ENCODE results near the gene ALKBH5.

Gene ALKBH5

DNA sequence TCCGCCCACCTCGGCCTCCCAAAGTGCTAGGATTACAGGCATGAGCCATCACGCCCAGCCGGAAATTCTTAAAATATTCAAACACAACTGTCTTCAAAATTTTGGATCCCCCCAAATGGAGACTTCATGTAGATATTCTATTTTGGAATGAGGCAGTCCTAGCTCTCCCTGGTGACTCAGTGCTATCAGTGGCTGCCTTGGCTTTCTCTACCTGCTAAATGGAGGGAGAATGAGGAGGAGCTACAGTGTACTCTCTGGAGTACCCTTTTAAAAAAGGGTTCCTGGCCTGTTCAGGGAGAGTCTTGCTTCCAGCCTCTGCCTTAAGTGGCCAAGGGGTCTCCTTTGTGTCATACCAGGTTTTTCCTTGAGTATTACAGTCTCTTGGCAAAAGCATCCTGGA is 10.8 kb downstream of the ALKBH5 start:
- Histone ChIP-seq H3K4me3 (ENCODE audit: insufficient read length, low read depth) (no peak overlapping the region), H3K9me3 (ENCODE audit: insufficient read depth, low read length) (no peaks in the 10 kb centered on the region), H3K4me1 (ENCODE audit: insufficient read depth, insufficient read length) (peaks cover 2% of the 10 kb centered on the region), H3K27me3 (ENCODE audit: insufficient read depth, insufficient read length) (no peaks in the 10 kb centered on the region), H3K9ac (ENCODE audit: insufficient read length, low read depth) (no peak overlapping the region), H3K36me3 (ENCODE audit: insufficient read depth, insufficient read length, low read length) (peaks cover 78% of the 10 kb centered on the region)
- TF ChIP-seq YY1 (IDR thresholded peaks at IDR 0.05; ENCODE audit: insufficient read depth, insufficient read length), result no peak
- no peak for TF ChIP-seq ZNF274 (IDR thresholded peaks at IDR 0.05; ENCODE audit: low read depth, low read length)
- no peak for TF ChIP-seq SUZ12 (IDR thresholded peaks at IDR 0.05; ENCODE audit: extremely low read depth, insufficient read depth, insufficient read length)
- no peak for DNase-seq (ENCODE audit: low read depth, low spot score)

DNA sequence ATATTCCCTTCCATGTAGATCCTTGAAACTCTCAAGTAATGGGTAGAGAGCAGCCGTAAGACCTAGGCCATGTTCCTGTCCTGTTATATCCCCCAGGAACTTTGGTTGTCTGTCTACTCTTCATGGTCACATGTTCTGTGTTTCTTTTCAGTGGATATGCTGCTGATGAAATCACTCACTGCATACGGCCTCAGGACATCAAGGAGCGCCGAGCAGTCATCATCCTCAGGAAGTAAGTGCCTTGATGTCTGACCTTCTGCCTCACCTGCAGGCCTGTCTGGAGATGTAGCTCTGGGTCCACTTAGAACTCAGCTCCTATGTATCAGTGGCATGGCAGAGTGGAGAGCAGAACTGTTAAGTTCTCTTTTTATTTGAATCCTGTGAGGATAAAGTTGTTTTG is 11.2 kb downstream of the ALKBH5 start:
- Histone ChIP-seq H3K4me1 (ENCODE audit: insufficient read depth, insufficient read length) (peaks cover 2% of the 10 kb centered on the region), H3K9ac (ENCODE audit: insufficient read length, low read depth) (no peak overlapping the region), H3K36me3 (ENCODE audit: insufficient read depth, insufficient read length, low read length) (peaks cover 79% of the 10 kb centered on the region), H3K9me3 (ENCODE audit: insufficient read depth, low read length) (no peaks in the 10 kb centered on the region), H3K27me3 (ENCODE audit: insufficient read depth, insufficient read length) (no peaks in the 10 kb centered on the region), H3K4me3 (ENCODE audit: insufficient read length, low read depth) (no peak overlapping the region)
- TF ChIP-seq YY1 (IDR thresholded peaks at IDR 0.05; ENCODE audit: insufficient read depth, insufficient read length), result no peak
- TF ChIP-seq ZNF274 (IDR thresholded peaks at IDR 0.05; ENCODE audit: low read depth, low read length), result no peak
- TF ChIP-seq SUZ12 (IDR thresholded peaks at IDR 0.05; ENCODE audit: extremely low read depth, insufficient read depth, insufficient read length), result no peak
- no peak for DNase-seq (ENCODE audit: low read depth, low spot score)

DNA sequence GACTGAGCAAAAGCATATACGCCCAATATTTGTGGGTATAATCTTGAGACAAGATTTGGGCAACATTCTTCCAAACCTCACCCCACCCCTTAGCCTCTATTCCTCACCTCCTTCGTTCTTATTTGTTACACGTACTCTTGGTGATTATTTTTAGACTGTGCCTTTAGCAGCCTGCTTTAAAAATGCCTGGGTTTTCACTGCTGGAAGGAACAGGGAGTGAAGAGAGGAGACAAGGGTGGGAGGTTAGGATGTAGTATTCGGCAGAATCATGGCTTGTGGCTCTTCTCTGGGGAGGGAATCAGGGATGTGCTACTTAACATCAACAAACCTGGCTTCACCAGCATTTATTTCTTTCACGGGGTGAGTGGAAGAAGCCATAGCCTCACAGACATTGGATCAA is 11.6 kb downstream of the ALKBH5 start:
- H3K36me3 ChIP-seq (ENCODE audit: insufficient read depth, insufficient read length, low read length), result peaks cover 76% of the 10 kb centered on the region

DNA sequence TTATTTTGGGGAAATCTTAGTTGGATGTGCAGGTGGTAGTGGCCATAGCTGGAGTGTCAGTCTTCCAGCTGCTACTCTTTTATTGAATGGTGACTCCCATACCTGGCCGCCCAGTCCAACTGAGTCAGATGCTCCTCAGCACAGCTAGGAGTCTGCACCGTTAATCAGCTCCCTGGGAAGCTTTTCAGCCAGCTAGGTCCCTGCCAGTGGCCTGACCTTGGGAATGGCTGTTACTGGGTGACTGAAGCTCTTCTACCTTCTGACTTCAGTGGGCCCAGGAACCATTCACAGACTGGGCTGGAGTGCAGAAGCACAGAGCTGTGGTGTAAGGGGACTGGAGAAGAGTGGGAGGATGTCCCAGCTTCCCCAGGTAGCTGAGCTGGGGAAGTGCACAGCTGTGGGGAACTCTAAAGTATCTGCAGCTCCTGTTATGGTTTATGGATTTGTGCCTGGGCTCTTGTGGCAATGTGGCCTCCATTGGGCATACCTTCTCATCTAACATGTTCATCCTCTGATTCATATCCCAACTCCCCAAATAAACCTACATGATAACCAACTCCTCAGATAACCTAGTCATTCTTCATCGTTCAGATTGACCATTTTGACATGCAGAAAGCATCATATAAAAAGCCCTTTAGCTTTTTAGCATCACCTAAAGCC is 14.0 kb downstream of the ALKBH5 start:
- DNase-seq (ENCODE audit: low read depth, low spot score), result no peak
- peaks cover 74% of the 10 kb centered on the region for H3K36me3 ChIP-seq (ENCODE audit: insufficient read depth, insufficient read length, low read length)
- no peak overlapping the region for H3K9ac ChIP-seq (ENCODE audit: insufficient read length, low read depth)
- no peak for TF ChIP-seq ZNF274 (IDR thresholded peaks at IDR 0.05; ENCODE audit: low read depth, low read length)
- no peak for TF ChIP-seq SUZ12 (IDR thresholded peaks at IDR 0.05; ENCODE audit: extremely low read depth, insufficient read depth, insufficient read length)
- TF ChIP-seq YY1 (IDR thresholded peaks at IDR 0.05; ENCODE audit: insufficient read depth, insufficient read length), result no peak
- H3K27me3 ChIP-seq (ENCODE audit: insufficient read depth, insufficient read length), result no peaks in the 10 kb centered on the region
- H3K9me3 ChIP-seq (ENCODE audit: insufficient read depth, low read length), result no peaks in the 10 kb centered on the region
- H3K4me3 ChIP-seq (ENCODE audit: insufficient read length, low read depth), result no peak overlapping the region
- peaks cover 4% of the 10 kb centered on the region for H3K4me1 ChIP-seq (ENCODE audit: insufficient read depth, insufficient read length)

More for the DNA sequence above, 11.6 kb downstream of the ALKBH5 start:
- Histone ChIP-seq H3K4me3 (ENCODE audit: insufficient read length, low read depth) (no peak overlapping the region), H3K27me3 (ENCODE audit: insufficient read depth, insufficient read length) (no peaks in the 10 kb centered on the region), H3K9me3 (ENCODE audit: insufficient read depth, low read length) (no peaks in the 10 kb centered on the region), H3K9ac (ENCODE audit: insufficient read length, low read depth) (no peak overlapping the region), H3K4me1 (ENCODE audit: insufficient read depth, insufficient read length) (peaks cover 2% of the 10 kb centered on the region)
- no peak for TF ChIP-seq YY1 (IDR thresholded peaks at IDR 0.05; ENCODE audit: insufficient read depth, insufficient read length)
- TF ChIP-seq ZNF274 (IDR thresholded peaks at IDR 0.05; ENCODE audit: low read depth, low read length), result no peak
- TF ChIP-seq SUZ12 (IDR thresholded peaks at IDR 0.05; ENCODE audit: extremely low read depth, insufficient read depth, insufficient read length), result no peak
- DNase-seq (ENCODE audit: low read depth, low spot score), result no peak

DNA sequence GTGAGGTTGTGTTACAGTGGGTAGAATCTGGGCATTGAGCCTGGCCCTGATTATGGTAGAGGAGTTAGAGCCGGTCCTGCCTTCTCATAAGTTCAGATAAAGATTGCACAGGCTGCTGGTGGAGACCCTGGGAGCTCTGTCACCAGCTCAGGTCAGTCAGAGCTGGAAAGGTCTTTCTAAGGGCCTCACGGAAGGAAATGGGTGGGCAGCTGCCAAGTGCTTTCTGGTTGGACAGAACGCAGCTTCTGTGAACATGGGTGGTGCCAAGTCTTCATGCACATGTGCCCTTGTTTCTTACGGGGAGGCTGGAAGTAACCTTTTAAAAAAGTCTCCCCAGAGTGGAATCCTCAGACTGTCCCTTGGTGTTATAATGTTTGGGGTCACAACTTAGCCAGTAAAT is 14.9 kb downstream of the ALKBH5 start:
- peaks cover 75% of the 10 kb centered on the region for H3K36me3 ChIP-seq (ENCODE audit: insufficient read depth, insufficient read length, low read length)
- no peaks in the 10 kb centered on the region for H3K27me3 ChIP-seq (ENCODE audit: insufficient read depth, insufficient read length)
- H3K4me1 ChIP-seq (ENCODE audit: insufficient read depth, insufficient read length), result peaks cover 7% of the 10 kb centered on the region
- no peaks in the 10 kb centered on the region for H3K9me3 ChIP-seq (ENCODE audit: insufficient read depth, low read length)
- no peak overlapping the region for H3K9ac ChIP-seq (ENCODE audit: insufficient read length, low read depth)
- H3K4me3 ChIP-seq (ENCODE audit: insufficient read length, low read depth), result no peak overlapping the region
- TF ChIP-seq SUZ12 (IDR thresholded peaks at IDR 0.05; ENCODE audit: extremely low read depth, insufficient read depth, insufficient read length), result no peak
- no peak for TF ChIP-seq YY1 (IDR thresholded peaks at IDR 0.05; ENCODE audit: insufficient read depth, insufficient read length)
- DNase-seq (ENCODE audit: low read depth, low spot score), result no peak

DNA sequence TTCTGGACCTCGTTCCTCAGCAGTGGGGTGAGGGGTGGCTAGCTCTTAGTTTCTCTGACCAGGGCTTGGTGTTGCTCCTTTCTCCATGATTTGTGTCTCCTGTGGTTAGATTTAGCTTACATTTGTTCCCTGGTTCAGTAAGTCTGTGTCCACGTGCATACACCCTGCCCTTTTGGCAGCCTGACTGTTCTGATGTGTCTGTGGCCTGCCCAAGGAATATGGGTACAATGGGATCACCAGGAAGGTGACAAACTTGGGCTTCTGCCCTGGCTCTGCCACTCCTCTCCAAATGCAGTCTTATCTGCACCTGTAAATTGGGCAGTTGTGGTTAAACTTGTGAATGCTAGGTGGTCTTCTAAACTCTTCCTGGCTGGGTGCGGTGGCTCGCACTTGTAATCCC is 17.5 kb downstream of the ALKBH5 start:
- no peak for DNase-seq (ENCODE audit: low read depth, low spot score)
- no peak for TF ChIP-seq SUZ12 (IDR thresholded peaks at IDR 0.05; ENCODE audit: extremely low read depth, insufficient read depth, insufficient read length)
- no peak for TF ChIP-seq YY1 (IDR thresholded peaks at IDR 0.05; ENCODE audit: insufficient read depth, insufficient read length)
- no peak for TF ChIP-seq ZNF274 (IDR thresholded peaks at IDR 0.05; ENCODE audit: low read depth, low read length)
- Histone ChIP-seq H3K4me3 (ENCODE audit: insufficient read length, low read depth) (no peak overlapping the region), H3K36me3 (ENCODE audit: insufficient read depth, insufficient read length, low read length) (peaks cover 75% of the 10 kb centered on the region), H3K27me3 (ENCODE audit: insufficient read depth, insufficient read length) (no peaks in the 10 kb centered on the region), H3K9me3 (ENCODE audit: insufficient read depth, low read length) (no peaks in the 10 kb centered on the region), H3K4me1 (ENCODE audit: insufficient read depth, insufficient read length) (peaks cover 8% of the 10 kb centered on the region), H3K9ac (ENCODE audit: insufficient read length, low read depth) (no peak overlapping the region)

DNA sequence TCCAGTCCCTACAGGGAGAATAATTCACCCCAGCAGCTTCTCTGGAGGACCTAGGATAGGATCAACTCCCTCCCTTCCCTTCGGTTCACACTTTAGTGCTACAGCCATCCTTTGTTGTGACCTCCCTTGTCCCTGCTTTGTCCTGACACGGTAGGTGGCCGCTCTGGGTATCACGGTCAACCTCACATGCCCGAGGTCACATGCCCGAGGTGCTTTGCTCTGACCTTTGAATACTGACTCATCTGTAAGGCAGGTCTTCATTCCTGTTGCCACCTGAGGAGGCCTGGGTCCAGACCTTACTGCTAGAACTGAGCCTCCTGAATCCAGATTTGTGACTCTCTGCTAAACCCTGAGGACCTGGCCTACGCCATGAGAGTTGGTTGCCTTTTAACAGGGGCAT is 19.7 kb downstream of the ALKBH5 start:
- no peak for DNase-seq (ENCODE audit: low read depth, low spot score)
- TF ChIP-seq SUZ12 (IDR thresholded peaks at IDR 0.05; ENCODE audit: extremely low read depth, insufficient read depth, insufficient read length), result no peak
- no peak overlapping the region for H3K4me3 ChIP-seq (ENCODE audit: insufficient read length, low read depth)
- no peaks in the 10 kb centered on the region for H3K27me3 ChIP-seq (ENCODE audit: insufficient read depth, insufficient read length)
- H3K36me3 ChIP-seq (ENCODE audit: insufficient read depth, insufficient read length, low read length), result peaks cover 72% of the 10 kb centered on the region
- H3K4me1 ChIP-seq (ENCODE audit: insufficient read depth, insufficient read length), result peaks cover 8% of the 10 kb centered on the region
- no peak overlapping the region for H3K9ac ChIP-seq (ENCODE audit: insufficient read length, low read depth)
- no peaks in the 10 kb centered on the region for H3K9me3 ChIP-seq (ENCODE audit: insufficient read depth, low read length)
